Hepatocyte (in vitro differentiated cells): ENCODE measurements around the gene BAG3. TPM values are rescaled to one million over a fixed set of nuclear protein-coding genes. Genes with fewer than 3 reads are reported as not detected.
A peak's percentile ranks its signal among the peaks of the same experiment; 100 is the strongest.

Experiments used
- DNase-seq: peaks from one replicate; pipeline ENCODE4 v3.0.0-alpha.2; 2016; ENCODE audit warnings: low spot score
- H2AFZ ChIP-seq: fragments of 200-600 bp; sonication (generic); 2 replicates; pipeline ENCODE4 v1.6.0; 2016; ENCODE audit warnings: antibody characterized with exemption, mild to moderate bottlenecking
- H3K27ac ChIP-seq: fragments of 200-600 bp; sonication (generic); 2 replicates; pipeline ENCODE4 v1.5.1; 2016; ENCODE audit warnings: mild to moderate bottlenecking
- H3K27me3 ChIP-seq: fragments of 200-600 bp; sonication (generic); 2 replicates; pipeline ENCODE4 v1.6.1; 2016
- H3K36me3 ChIP-seq: fragments of 200-600 bp; sonication (generic); replicated peaks from 2 replicates; pipeline ENCODE4 v1.5.1; 2016; ENCODE audit warnings: low read depth; ENCODE audit not compliant: insufficient read depth
- H3K4me1 ChIP-seq: fragments of 200-600 bp; sonication (generic); 2 replicates; pipeline ENCODE4 v1.5.1; 2016; ENCODE audit warnings: mild to moderate bottlenecking, moderate library complexity; ENCODE audit not compliant: insufficient read depth
- H3K4me2 ChIP-seq: fragments of 200-600 bp; sonication (generic); 2 replicates; pipeline ENCODE4 v1.6.0; 2016
- H3K4me3 ChIP-seq: fragments of 200-600 bp; sonication (generic); 2 replicates; pipeline ENCODE4 v1.5.1; 2016; ENCODE audit warnings: mild to moderate bottlenecking
- H3K79me2 ChIP-seq: fragments of 200-600 bp; sonication (generic); 2 replicates; pipeline ENCODE4 v1.6.0; 2017; ENCODE audit warnings: mild to moderate bottlenecking
- H3K9me2 ChIP-seq: fragments of 200-600 bp; sonication (generic); replicated peaks from 2 replicates; pipeline ENCODE4 v1.6.0; 2017; ENCODE audit warnings: mild to moderate bottlenecking; ENCODE audit not compliant: insufficient read depth
- H3K9me3 ChIP-seq: fragments of 200-600 bp; sonication (generic); 2 replicates; pipeline ENCODE4 v1.5.1; 2016; ENCODE audit warnings: low read depth, mild to moderate bottlenecking
- H4K20me1 ChIP-seq: fragments of 200-600 bp; sonication (generic); 2 replicates; pipeline ENCODE4 v1.6.0; 2016; ENCODE audit warnings: mild to moderate bottlenecking; ENCODE audit not compliant: insufficient read depth, poor library complexity, severe bottlenecking
- EZH2 ChIP-seq: fragments of 200-600 bp; sonication (generic); IDR thresholded peaks from 2 replicates; pipeline ENCODE4 v1.6.1; 2016; ENCODE audit warnings: antibody characterized with exemption, mild to moderate bottlenecking, borderline replicate concordance
- EZH2phosphoT487 ChIP-seq: fragments of 200-600 bp; sonication (generic); IDR thresholded peaks from one replicate; pipeline ENCODE4 v1.6.1; 2018; ENCODE audit warnings: antibody characterized with exemption, mild to moderate bottlenecking, low read depth, moderate library complexity; ENCODE audit not compliant: unreplicated experiment, severe bottlenecking
- WGBS: methylation state at CpG from one replicate; pipeline ENCODE4 v1.1.6; 2016; ENCODE audit warnings: low lambda C conversion rate; ENCODE audit errors: missing lambda C conversion rate; 5-methylcytosine and 5-hydroxymethylcytosine counted together
- polyA plus RNA-seq: library from polyadenylated mRNA; unstranded; fragments of >200 nt; fragmentation: Nextera tagmentation; extraction: Ambion mirVana; gene quantifications from 2 replicates; pipeline ENCODE4 v1.2.1, GENCODE V29; 2016
- total RNA-seq: library from RNA; depleted of rRNA; stranded (reverse); fragments of >200 nt; gene quantifications from 2 replicates; pipeline ENCODE4 v1.2.3, GENCODE V29; 2014
- TF ChIP-seq, protein P1 (sequence below): fragments of 200-600 bp; sonication (generic); IDR thresholded peaks from 2 replicates; pipeline ENCODE4 v1.5.1; 2016; ENCODE audit warnings: antibody characterized with exemption, mild to moderate bottlenecking; ENCODE audit not compliant: poor library complexity

The BAG3 gene
- total and polyA plus RNA-seq, 2 experiments from 2014 or later: 18.2 to 67.1 TPM

DNA sequence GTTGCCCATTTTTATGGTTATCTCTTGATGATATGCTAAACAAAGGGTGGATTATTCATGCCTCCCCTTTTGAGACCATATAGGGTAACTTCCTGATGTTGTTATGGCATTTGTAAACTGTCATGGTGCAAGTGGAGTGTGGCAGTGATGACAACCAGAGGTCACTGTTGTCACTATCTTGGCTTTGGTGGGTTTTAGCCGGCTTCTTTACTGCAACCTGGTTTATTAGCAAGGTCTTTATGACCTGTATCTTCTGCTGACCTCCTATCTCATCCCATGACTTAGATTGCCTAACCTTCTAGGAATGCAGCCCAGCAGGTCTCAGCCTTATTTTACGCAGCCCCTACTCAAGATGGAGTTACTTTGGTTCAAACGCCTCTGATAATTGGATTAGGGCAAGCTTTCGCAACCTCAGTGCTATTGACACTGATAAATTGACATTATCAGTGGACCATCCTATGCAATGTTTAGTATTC is 36.9 kb downstream of the BAG3 start:
- DNase-seq: peak; percentile 30
- H3K36me3 ChIP-seq: no peaks in the 10 kb centered on the region
- H2AFZ ChIP-seq: peak overlapping the region; percentile 70
- no peak for TF ChIP-seq EZH2
- TF ChIP-seq, protein P1, sequence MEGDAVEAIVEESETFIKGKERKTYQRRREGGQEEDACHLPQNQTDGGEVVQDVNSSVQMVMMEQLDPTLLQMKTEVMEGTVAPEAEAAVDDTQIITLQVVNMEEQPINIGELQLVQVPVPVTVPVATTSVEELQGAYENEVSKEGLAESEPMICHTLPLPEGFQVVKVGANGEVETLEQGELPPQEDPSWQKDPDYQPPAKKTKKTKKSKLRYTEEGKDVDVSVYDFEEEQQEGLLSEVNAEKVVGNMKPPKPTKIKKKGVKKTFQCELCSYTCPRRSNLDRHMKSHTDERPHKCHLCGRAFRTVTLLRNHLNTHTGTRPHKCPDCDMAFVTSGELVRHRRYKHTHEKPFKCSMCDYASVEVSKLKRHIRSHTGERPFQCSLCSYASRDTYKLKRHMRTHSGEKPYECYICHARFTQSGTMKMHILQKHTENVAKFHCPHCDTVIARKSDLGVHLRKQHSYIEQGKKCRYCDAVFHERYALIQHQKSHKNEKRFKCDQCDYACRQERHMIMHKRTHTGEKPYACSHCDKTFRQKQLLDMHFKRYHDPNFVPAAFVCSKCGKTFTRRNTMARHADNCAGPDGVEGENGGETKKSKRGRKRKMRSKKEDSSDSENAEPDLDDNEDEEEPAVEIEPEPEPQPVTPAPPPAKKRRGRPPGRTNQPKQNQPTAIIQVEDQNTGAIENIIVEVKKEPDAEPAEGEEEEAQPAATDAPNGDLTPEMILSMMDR: peak; percentile 17
- peak overlapping the region; percentile 78 for H3K4me2 ChIP-seq
- no peaks in the 10 kb centered on the region for H3K27me3 ChIP-seq
- WGBS: 34% methylated on average over 4 of the region's 4 CpGs
- H3K27ac ChIP-seq: peak overlapping the region; percentile 73
- H3K4me1 ChIP-seq: peaks cover 13% of the 10 kb centered on the region
- H3K9me2 ChIP-seq: no peaks in the 10 kb centered on the region
- H3K4me3 ChIP-seq: no peak overlapping the region
- no peaks in the 10 kb centered on the region for H3K9me3 ChIP-seq
- H4K20me1 ChIP-seq: no peaks in the 10 kb centered on the region
- no peaks in the 10 kb centered on the region for H3K79me2 ChIP-seq

DNA sequence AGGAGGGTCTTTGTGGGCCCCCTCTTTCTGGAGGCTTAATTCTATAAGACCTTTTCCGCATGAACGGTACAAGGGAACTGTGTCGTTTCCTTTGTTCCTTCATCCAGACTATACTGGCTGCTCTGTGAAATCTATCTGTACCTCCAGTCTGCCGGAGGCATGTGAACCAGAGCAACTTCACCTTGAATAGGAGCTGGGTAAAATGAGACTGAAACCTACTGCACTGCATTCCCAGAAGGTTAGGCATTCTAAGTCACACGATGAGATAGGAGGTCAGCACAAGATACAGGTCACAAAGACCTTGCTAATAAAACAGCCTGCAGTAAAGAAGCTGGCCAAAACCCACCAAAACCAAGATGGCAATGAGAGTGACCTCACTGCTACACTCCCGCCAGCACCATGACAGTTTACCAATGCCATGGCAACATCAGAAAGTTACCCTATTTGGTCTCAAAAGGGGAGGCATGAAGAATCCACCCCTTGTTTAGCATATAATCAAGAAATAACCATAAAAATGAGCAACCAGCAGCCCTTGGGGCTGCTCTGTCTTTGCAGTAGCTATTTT is 37.9 kb downstream of the BAG3 start:
- DNase-seq: no peak

GRCh38 chr10:119691726-119692125 is 40.5 kb downstream of the BAG3 start:
- WGBS: 90% methylated on average over 3 of the region's 3 CpGs
- no peak overlapping the region for H3K27ac ChIP-seq

More for the DNA sequence above, 37.9 kb downstream of the BAG3 start:
- Histone ChIP-seq H4K20me1 (no peaks in the 10 kb centered on the region), H3K27ac (peak overlapping the region; percentile 73), H3K79me2 (no peaks in the 10 kb centered on the region), H3K9me2 (no peaks in the 10 kb centered on the region), H3K4me1 (peaks cover 13% of the 10 kb centered on the region), H3K4me2 (no peak overlapping the region), H3K36me3 (no peaks in the 10 kb centered on the region), H3K9me3 (no peaks in the 10 kb centered on the region), H2AFZ (no peak overlapping the region), H3K27me3 (no peaks in the 10 kb centered on the region), H3K4me3 (no peak overlapping the region)
- 60% methylated on average over 6 of the region's 6 CpGs for WGBS
- TF ChIP-seq, protein P1: no peak
- TF ChIP-seq EZH2 (no peak), EZH2phosphoT487 (no peak)

More at GRCh38 chr10:119691726-119692125, 40.5 kb downstream of the BAG3 start:
- Histone ChIP-seq H3K4me1 (peaks cover 12% of the 10 kb centered on the region), H3K36me3 (no peaks in the 10 kb centered on the region), H3K79me2 (no peaks in the 10 kb centered on the region), H3K4me2 (no peak overlapping the region), H3K9me3 (no peaks in the 10 kb centered on the region), H3K27me3 (no peaks in the 10 kb centered on the region), H3K9me2 (no peaks in the 10 kb centered on the region), H2AFZ (no peak overlapping the region), H4K20me1 (no peaks in the 10 kb centered on the region), H3K4me3 (no peak overlapping the region)
- TF ChIP-seq EZH2: no peak
- no peak for TF ChIP-seq EZH2phosphoT487
- TF ChIP-seq, protein P1: no peak
- DNase-seq: no peak
